HG03342 (cell line): ENCODE results near the gene C1orf174.

ENCODE experiments used
- ATAC-seq: cut with Tn5 transposase; IDR thresholded peaks from one replicate; pipeline ENCODE4 v1.9.1; 2021; ENCODE audit warnings: mild to moderate bottlenecking, moderate library complexity; ENCODE audit not compliant: unreplicated experiment

C1orf174 gene

GRCh38 chr1:3910857-3911845 lies 11.1 kb upstream of the C1orf174 start:
- ATAC-seq, result no peak

- ATAC-seq, result no peak
Measured at GRCh38 chr1:3910049-3910731, 10.1 kb upstream of the C1orf174 start.

GRCh38 chr1:3909615-3910014 lies 9.5 kb upstream of the C1orf174 start:
- ATAC-seq, result no peak

- ATAC-seq, result no peak
Measured at GRCh38 chr1:3908886-3909517, 8.9 kb upstream of the C1orf174 start.

GRCh38 chr1:3907621-3908165 lies 7.6 kb upstream of the C1orf174 start:
- no peak for ATAC-seq

DNA sequence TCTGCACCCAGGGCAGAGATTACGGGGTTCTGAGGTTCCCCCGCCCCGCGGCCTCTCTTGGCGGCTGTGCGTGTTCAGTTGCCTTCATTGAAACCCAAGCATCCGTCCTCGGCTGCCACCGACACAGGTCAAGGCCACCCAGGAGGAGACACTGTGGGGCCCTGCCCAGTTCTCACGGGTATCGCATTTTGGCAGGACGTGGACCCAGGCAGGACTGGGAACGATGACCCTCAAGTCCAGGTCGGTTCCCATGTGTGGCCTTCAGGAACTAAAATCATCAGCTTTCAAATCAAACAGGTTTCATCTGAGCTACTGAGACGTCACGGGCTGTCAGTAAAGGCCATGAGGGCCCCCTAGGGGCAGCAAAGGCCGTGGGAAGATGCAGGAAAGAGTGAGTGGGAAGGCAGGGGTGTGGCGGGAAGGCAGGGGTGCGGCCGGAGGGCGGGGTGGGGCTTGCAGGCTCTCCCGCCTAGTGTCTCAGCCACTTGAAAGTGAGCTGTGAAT lies 7.0 kb upstream of the C1orf174 start:
- ATAC-seq, result no peak

GRCh38 chr1:3906672-3907020 lies 6.6 kb upstream of the C1orf174 start:
- no peak for ATAC-seq

DNA sequence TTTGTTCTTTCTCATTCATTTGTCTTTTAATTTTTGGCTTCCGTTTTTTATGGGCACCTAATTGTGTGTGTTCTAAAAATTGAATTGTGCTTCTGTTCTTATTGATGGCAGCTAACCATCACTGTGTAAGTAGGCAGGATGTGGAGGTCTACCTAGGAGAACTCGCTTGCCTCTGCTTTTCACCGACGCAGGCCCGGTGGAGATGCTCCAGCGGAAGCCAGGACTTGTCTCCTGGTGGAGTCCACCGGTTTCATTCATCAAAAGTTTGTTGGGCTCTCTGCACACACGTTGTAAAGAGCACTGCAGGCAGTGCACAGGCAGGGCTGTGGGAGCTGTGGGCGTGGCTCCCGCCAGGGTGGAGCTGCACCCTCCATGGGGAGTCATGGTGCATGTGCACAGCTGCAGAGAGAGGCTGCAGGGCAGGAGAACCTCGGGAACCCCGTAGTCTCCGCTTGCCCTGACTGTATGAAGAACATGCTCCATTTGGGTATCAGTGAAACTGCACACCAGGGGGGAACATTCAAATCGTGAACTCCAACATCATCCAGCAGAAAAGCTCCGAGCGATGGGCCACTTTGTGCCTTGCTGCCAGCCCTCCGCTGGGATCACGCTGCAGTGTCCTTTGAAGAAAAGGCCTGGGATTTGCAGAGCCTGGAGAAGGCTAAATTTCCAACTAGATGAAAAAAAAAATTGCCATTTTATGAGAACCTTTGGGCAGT lies 6.0 kb upstream of the C1orf174 start:
- no peak for ATAC-seq

DNA sequence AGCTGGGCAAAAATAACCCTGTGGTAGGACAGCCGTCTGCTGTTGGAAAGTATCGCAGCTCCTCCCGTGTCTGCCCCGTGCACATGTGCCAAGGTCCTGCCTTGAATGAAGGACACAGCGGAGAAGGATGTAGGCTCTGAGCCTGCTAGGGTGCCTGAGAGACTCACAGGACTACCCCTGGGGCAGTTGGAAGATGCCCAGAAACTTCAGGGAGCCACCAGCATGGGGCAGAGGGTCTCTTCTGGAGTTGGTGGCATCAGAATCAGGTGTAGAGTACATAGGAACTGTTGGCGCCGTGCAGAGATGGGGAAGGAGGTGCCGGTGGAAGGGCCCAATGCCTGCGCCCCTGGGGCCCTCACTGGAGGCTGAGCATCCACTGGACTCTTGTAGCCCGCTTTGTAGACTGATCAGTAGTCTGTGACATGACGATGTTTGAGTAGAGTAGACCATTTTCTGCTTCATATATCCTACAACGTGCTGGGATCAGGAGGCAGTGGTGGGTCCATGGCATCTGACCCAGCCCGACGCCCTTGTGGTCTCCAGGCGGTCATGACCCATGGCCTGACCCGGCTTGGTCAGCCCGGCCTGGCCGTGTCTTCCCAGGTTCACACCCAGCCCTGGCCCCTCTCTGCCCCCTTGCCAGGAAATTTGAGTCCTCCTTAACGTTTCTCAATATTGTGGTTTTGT lies 5.3 kb upstream of the C1orf174 start:
- no peak for ATAC-seq

DNA sequence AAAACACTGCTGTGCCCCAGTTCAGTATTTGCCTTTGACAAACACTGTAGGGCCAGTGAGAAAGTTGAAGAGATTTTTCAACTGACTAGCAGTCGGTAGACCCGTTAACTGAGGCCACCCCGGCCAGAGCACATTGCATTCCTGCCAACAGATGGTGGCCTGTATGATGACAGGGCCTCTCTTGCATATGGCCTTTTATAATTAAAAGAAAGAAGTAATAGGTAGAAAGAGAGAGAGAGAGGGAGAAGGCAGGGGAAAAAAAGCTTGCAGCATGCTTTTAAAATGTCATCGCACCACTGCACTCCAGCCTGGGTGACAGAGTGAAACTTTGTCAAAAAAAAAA lies 4.7 kb upstream of the C1orf174 start:
- no peak for ATAC-seq

- ATAC-seq, result no peak
Measured at GRCh38 chr1:3904006-3904842, 4.2 kb upstream of the C1orf174 start.

DNA sequence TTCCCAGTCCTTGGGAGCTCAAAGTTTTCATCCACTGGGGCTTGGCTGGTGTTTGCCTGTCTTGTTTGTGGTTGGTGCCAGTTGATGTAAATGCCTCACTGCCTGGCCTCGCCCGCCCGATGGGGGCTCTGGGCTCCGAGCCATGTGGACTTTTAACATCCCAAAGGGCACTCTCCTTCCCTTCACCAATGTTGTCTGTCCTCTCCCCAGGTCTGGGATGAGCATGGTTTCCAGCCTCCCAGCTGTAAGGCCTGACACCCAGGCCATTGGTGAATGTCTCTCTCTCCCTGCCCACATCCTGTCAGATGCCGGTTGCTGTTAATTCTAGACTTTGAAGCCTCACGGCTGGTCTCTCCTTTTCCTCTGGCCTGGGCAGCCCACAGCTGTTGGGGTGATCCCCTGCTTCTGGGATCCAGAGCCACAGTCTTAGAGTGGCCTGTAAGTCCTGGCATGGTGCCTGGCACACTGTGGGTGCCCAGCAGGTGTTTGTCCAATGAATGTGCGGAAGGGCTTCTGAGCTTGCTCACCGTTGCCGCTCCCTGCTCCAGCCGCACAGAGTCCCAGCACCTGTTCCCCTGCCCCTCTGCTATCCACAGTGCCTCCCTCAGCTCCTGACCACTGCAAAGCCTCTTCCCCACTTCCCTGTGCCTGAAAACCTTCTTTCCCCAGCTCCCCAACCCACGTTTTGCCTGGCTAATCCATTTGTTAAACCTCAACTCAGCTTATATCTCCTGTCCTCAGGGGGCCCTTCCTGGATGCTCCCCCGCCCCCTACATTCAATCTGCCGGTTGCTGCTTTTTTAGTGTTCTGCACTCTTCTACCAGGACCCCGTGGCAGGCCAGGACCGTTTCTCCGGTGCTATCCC lies 3.3 kb upstream of the C1orf174 start:
- ATAC-seq, result no peak

- no peak for ATAC-seq
Measured at GRCh38 chr1:3902571-3903091, 2.6 kb upstream of the C1orf174 start.

DNA sequence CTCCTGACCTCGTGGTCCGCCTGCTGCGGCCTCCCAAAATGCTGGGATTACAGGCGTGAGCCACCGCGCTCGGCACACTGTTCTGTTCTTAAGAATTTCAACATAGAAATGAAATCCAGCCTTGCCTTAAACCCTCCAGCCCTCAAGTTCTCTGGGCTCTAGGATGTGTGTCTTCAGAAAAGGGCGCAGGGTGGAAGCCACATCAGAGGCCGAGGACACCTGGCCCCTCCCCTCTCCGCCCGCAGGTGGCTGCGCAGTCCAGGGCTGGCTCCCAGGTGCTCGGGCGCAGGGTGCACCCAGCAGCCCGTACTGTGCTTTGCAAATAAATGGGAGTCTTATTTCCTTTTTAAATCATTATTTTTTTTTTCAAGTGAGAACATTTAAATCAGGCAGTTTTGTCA lies 2.0 kb upstream of the C1orf174 start:
- ATAC-seq, result no peak

DNA sequence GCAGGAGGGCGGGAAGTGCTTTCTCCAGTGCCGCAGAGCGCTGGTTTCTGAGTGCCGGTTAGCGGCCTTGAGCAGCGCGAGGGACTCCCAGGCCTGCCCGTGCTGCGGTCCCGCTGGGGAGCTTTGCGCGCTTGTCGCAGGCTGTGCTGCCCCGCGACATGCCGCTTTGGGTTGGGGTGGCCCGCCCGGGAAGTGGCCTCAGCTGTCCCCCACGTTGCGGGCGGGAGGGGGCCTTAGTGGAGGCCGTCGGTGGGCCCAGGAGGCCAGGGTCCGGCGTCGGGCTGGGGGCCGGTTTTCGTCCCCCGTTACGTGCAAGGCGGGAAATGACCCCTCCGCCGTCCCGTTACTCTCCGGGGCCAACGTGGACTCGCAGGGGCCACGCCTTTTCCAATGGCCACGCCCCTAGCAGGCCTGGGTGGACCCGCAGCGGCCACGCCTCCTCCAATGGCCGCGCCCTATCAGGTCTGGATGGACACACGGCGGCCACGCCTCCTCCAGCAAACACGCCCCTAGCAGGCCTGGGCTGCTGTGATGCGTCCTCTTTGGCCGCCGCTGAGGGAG lies 977 bp upstream of the C1orf174 start:
- peak; percentile 59 for ATAC-seq

GRCh38 chr1:3899754-3900149 lies 320 bp downstream of the C1orf174 start:
- peak; percentile 5 for ATAC-seq

DNA sequence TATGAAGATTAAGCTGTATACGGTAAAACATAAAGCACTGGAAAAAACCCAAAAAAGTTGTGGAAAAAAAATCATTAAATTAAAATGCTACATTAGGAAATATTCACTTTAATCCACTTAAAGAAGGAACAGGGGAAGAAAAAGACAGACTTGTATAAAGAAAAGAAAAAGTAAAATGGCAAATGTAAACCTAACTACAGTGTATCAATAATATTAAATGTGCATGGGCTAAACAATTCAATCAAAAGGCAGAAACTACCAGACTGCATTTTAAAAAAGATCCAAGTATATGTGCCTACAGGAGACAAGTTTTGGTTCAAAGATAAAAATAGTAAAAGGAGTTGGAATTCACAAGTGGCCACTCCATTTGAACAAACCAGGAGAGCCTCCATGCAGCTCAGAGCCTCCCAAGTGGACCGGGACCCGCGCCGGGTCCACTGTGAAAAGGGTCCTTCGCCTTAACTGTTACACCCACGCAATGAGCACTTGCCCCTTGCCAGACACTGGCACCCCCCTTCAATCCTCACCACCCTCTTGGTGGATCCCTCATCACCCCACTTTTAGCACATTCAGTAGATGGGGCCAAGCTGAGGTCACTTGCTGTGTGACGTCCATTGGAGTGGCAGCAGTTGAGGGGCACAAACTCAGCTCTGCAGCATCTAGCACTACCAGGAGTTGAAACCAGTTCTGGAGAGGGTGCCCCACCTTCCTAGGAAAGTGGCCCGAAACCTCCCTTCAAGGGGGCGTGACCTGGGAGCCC lies 898 bp downstream of the C1orf174 start:
- ATAC-seq, result no peak
